Liver (tissue), 3 donors: ENCODE data around the gene ABLIM1.

Experiments used
- ATF3 ChIP-seq: IDR thresholded peaks from 2 replicates; pipeline ENCODE4 v1.6.1; 2016; ENCODE audit warnings: antibody characterized with exemption
- CTCF ChIP-seq: fragments of 150-350 bp; IDR thresholded peaks from 2 replicates; pipeline ENCODE4 v1.5.1; 2017; ENCODE audit warnings: improper control_type of control experiment, low read depth, low read length; ENCODE audit not compliant: missing input control
- FOXA1 ChIP-seq: IDR thresholded peaks from 2 replicates; pipeline ENCODE4 v1.6.1; 2016; ENCODE audit warnings: antibody characterized with exemption
- GABPA ChIP-seq, 2 donors: IDR thresholded peaks in 1 of 2; conservative IDR thresholded peaks in 1 of 2; 2 replicates each; pipeline ENCODE4 v1.6.1; 2016; ENCODE audit warnings: antibody characterized with exemption in 2 of 2, mild to moderate bottlenecking in 1 of 2, moderate library complexity in 1 of 2
- HNF4G ChIP-seq: IDR thresholded peaks from 2 replicates; pipeline ENCODE4 v1.6.1; 2016; ENCODE audit warnings: antibody characterized with exemption
- JUND ChIP-seq, 2 donors: IDR thresholded peaks; 2 replicates each; pipeline ENCODE4 v1.6.1; 2016; ENCODE audit warnings: antibody characterized with exemption in 2 of 2
- MAX ChIP-seq: IDR thresholded peaks from 2 replicates; pipeline ENCODE4 v1.6.1; 2016; ENCODE audit warnings: antibody characterized with exemption
- RAD21 ChIP-seq, 2 donors: IDR thresholded peaks; 2 replicates each; pipeline ENCODE4 v1.6.1; 2016; ENCODE audit warnings: antibody characterized with exemption in 2 of 2, mild to moderate bottlenecking in 2 of 2
- REST ChIP-seq: IDR thresholded peaks from 2 replicates; pipeline ENCODE4 v1.6.1; 2016; ENCODE audit warnings: antibody characterized with exemption, mild to moderate bottlenecking
- SP1 ChIP-seq: IDR thresholded peaks from 2 replicates; pipeline ENCODE4 v1.6.1; 2018; ENCODE audit warnings: antibody characterized with exemption, mild to moderate bottlenecking
- TAF1 ChIP-seq: conservative IDR thresholded peaks from 2 replicates; pipeline ENCODE4 v1.6.1; 2016; ENCODE audit warnings: antibody characterized with exemption, mild to moderate bottlenecking
- YY1 ChIP-seq: IDR thresholded peaks from 2 replicates; pipeline ENCODE4 v1.6.1; 2016; ENCODE audit warnings: antibody characterized with exemption, mild to moderate bottlenecking
- ZBTB33 ChIP-seq: IDR thresholded peaks from 2 replicates; pipeline ENCODE4 v1.6.1; 2016; ENCODE audit warnings: antibody characterized with exemption
- donor health status: healthy.
- donor health status: healthy.

GRCh38 chr10:114688786-114689185 lies 30.7 kb upstream of the ABLIM1 start:
- TF ChIP-seq MAX, result no peak
- TF ChIP-seq CTCF, result no peak
- no peak for TF ChIP-seq ATF3
- no peak for TF ChIP-seq REST
- no peak for TF ChIP-seq HNF4G
- TF ChIP-seq TAF1, result no peak
- no peak for TF ChIP-seq FOXA1
- no peak for TF ChIP-seq SP1
- TF ChIP-seq GABPA (IDR thresholded peaks at IDR 0.05 in 1 of 2, conservative IDR thresholded peaks at IDR 0.05 in 1 of 2), result no peak
- no peak for TF ChIP-seq YY1
- TF ChIP-seq RAD21 (IDR thresholded peaks at IDR 0.05), result no peak
- no peak for TF ChIP-seq ZBTB33
- TF ChIP-seq JUND (IDR thresholded peaks at IDR 0.05), result no peak
